GM12878 (cell line): Measurements from ENCODE around the gene ANO2. TPM values are rescaled to one million over a fixed set of nuclear protein-coding genes. Genes with fewer than 3 reads are reported as not detected.

Source experiments
- ATAC-seq: fragments of 200-7000 bp; cut with Tn5 transposase; 3 replicates; pipeline ENCODE4 v1.9.1; 2020; ENCODE audit warnings: mild to moderate bottlenecking, moderate library complexity
- BruUV-seq: library from RNA; stranded (reverse); fragments of 400-500 nt; replicated peaks from 2 replicates; lab custom pipeline; 2021; lab: Mats Ljungman, UMichigan
- CTCF ChIA-PET: fragments of 300-600 bp; sonication (Branson Sonifier 250); formaldehyde crosslinking; extraction: SDS; loops from one replicate; lab custom pipeline; 2021; ENCODE audit warnings: inconsistent platforms; lab: Yijun Ruan, JAX
- POLR2A ChIA-PET: fragments of 350-600 bp; formaldehyde crosslinking; extraction: SDS; loops from one replicate; lab custom pipeline; 2021; ENCODE audit warnings: inconsistent platforms; lab: Charles Lee
- RAD21 ChIA-PET: fragments of 300-600 bp; sonication (Branson Sonifier 250); formaldehyde crosslinking; loops from one replicate; lab custom pipeline; 2023; ENCODE audit warnings: antibody characterized with exemption; ENCODE audit not compliant: unreplicated experiment; lab: Charles Lee
- SMC1A ChIA-PET: fragments of 300-600 bp; sonication (Branson Sonifier 250); formaldehyde crosslinking; loops from one replicate; lab custom pipeline; 2023; ENCODE audit not compliant: unreplicated experiment, uncharacterized antibody; lab: Charles Lee
- DNase-seq: peaks from one replicate; pipeline ENCODE4 v3.0.0-alpha.2; 2011; ENCODE audit warnings: low read depth, low spot score
- FAIRE-seq: peaks from 3 replicates; lab custom pipeline; 2011; peaks lifted over from hg19 to GRCh38; lab: Jason Lieb, UNC
- H2AFZ ChIP-seq: 2 replicates; pipeline ENCODE4 v1.6.0; 2011; ENCODE audit warnings: low read depth, low read length, control low read depth; ENCODE audit not compliant: control insufficient read depth
- H3K27ac ChIP-seq: 2 replicates; pipeline ENCODE4 v1.5.1; 2011; ENCODE audit warnings: control low read depth; ENCODE audit not compliant: control insufficient read depth, insufficient read depth
- H3K27me3 ChIP-seq, 2 experiments: replicated peaks in 1 of 2; 2 replicates each; pipeline versions ENCODE4 v1.6.0 to v1.6.1; 2011; ENCODE audit warnings: low read length in 1 of 2; ENCODE audit not compliant: control insufficient read depth in 2 of 2, insufficient read depth in 2 of 2
- H3K36me3 ChIP-seq, 2 experiments: 2 replicates each; pipeline ENCODE4 v1.5.1; 2011; ENCODE audit warnings: low read length in 1 of 2; ENCODE audit not compliant: control insufficient read depth in 2 of 2, insufficient read depth in 2 of 2
- H3K4me1 ChIP-seq: 2 replicates; pipeline ENCODE4 v1.6.1; 2011; ENCODE audit warnings: mild to moderate bottlenecking, low read length, moderate library complexity, mixed read lengths; ENCODE audit not compliant: control insufficient read depth, insufficient read depth
- H3K4me2 ChIP-seq: 2 replicates; pipeline ENCODE4 v1.6.0; 2011; ENCODE audit warnings: control low read depth; ENCODE audit not compliant: control insufficient read depth, insufficient read depth
- H3K4me3 ChIP-seq: fragments of 200-600 bp; sonication (generic); 2 replicates; pipeline ENCODE4 v1.5.1; 2016
- H3K79me2 ChIP-seq: 2 replicates; pipeline ENCODE4 v1.6.0; 2011; ENCODE audit warnings: low read length; ENCODE audit not compliant: control insufficient read depth, insufficient read depth
- H3K9ac ChIP-seq: 2 replicates; pipeline ENCODE4 v1.8.0; 2011; ENCODE audit warnings: low read length, control low read depth, mixed read lengths; ENCODE audit not compliant: control insufficient read depth, insufficient read depth
- H3K9me3 ChIP-seq: replicated peaks from 3 replicates; pipeline ENCODE4 v1.5.1; 2011; ENCODE audit warnings: mild to moderate bottlenecking, low read length; ENCODE audit not compliant: control insufficient read depth, insufficient read depth
- H4K20me1 ChIP-seq: 2 replicates; pipeline ENCODE4 v1.6.0; 2011; ENCODE audit not compliant: control insufficient read depth, insufficient read depth
- ATF7 ChIP-seq: fragments of 450-650 bp; IDR thresholded peaks from 2 replicates; pipeline ENCODE4 v1.6.1; 2016; ENCODE audit warnings: low read depth, mild to moderate bottlenecking
- CBFB ChIP-seq: IDR thresholded peaks from 2 replicates; pipeline ENCODE4 v1.6.1; 2016; ENCODE audit warnings: antibody characterized with exemption, low read depth
- CREM ChIP-seq: IDR thresholded peaks from 2 replicates; pipeline ENCODE4 v1.6.1; 2014; ENCODE audit warnings: antibody characterized with exemption, low read depth
- NFXL1 ChIP-seq: fragments of 450-650 bp; IDR thresholded peaks from 2 replicates; pipeline ENCODE4 v1.6.1; 2017; ENCODE audit warnings: antibody characterized with exemption, mild to moderate bottlenecking, borderline replicate concordance
- RELB ChIP-seq: fragments of 450-650 bp; IDR thresholded peaks from 2 replicates; pipeline ENCODE4 v1.6.1; 2017; ENCODE audit warnings: low read depth, mild to moderate bottlenecking, moderate library complexity
- RUNX3 ChIP-seq: IDR thresholded peaks from 2 replicates; pipeline ENCODE4 v1.6.1; 2012; ENCODE audit warnings: low read length, inconsistent platforms
- TCF12 ChIP-seq: IDR thresholded peaks from 2 replicates; pipeline ENCODE4 v1.6.1; 2011; ENCODE audit warnings: low read depth, mild to moderate bottlenecking, low read length
- USF1 ChIP-seq: IDR thresholded peaks from 2 replicates; pipeline ENCODE4 v1.6.1; 2011; ENCODE audit warnings: borderline replicate concordance, low read depth, mild to moderate bottlenecking, moderate library complexity, mixed read lengths, low read length; ENCODE audit not compliant: insufficient read depth; ENCODE audit errors: extremely low read length
- WGBS: methylation state at CpG from one replicate; pipeline ENCODE4 v1.1.6; 2016; ENCODE audit warnings: low lambda C conversion rate; ENCODE audit not compliant: insufficient replicate concordance, insufficient coverage; ENCODE audit errors: missing lambda C conversion rate; 5-methylcytosine and 5-hydroxymethylcytosine counted together
- in situ Hi-C: fragments of 300-500 bp; cut with MboI; formaldehyde crosslinking; loops from 9 replicates; pipeline ENCODE4 v1.14.3; 2018; ENCODE audit warnings: mixed read lengths
- intact Hi-C: fragments of 100-400 bp; cut with micrococcal nuclease; formaldehyde crosslinking; loops from one replicate; pipeline ENCODE4 v1.14.2; 2022; ENCODE audit not compliant: unreplicated experiment
- polyA plus RNA-seq, 11 experiments: library from polyadenylated mRNA; depleted of rRNA in 4 of 11; unstranded in 6 of 11; stranded (reverse) in 5 of 11; fragments of >200 nt; fragmentation: Nextera tagmentation in 4 of 11; fragmentation: Illumina TruSeq in 1 of 11; extraction: Ambion mirVana in 4 of 11; extraction: Trizol in 1 of 11; gene quantifications; 1 replicate in 1 of 11; 2 replicates in 10 of 11; pipeline versions ENCODE4 v1.2.1 to v1.2.3, GENCODE V29; 2011 to 2016; ENCODE audit warnings: inconsistent platforms in 2 of 11, missing spikeins in 2 of 11, low read depth in 1 of 11
- total RNA-seq, 4 experiments: library from RNA; depleted of rRNA in 3 of 4; stranded (reverse); fragments of >200 nt in 3 of 4; fragmentation: Illumina TruSeq in 1 of 4; extraction: Trizol in 1 of 4; gene quantifications; 2 replicates each; pipeline versions ENCODE4 v1.2.1 to v1.2.3, GENCODE V29; 2013 to 2021

ANO2 gene
- total and polyA plus RNA-seq, 10 of the 15 experiments (the other 5 are each of a cell fraction or from before 2014, with no cell fraction given): not detected

GRCh38 chr12:5914387-5915149 lies 30.5 kb downstream of the ANO2 start:
- BruUV-seq: no TSS peak
- WGBS: 32% methylated on average over 11 of the region's 11 CpGs
- H4K20me1 ChIP-seq: no peaks in the 10 kb centered on the region
- DNase-seq: no peak
- no peaks in the 10 kb centered on the region for H3K36me3 ChIP-seq
- no peak overlapping the region for H2AFZ ChIP-seq
- no peak overlapping the region for H3K27ac ChIP-seq
- in situ Hi-C loops: no loop called here
- no peak for ATAC-seq
- no peaks in the 10 kb centered on the region for H3K4me1 ChIP-seq
- SMC1A ChIA-PET: no interaction called here
- intact Hi-C loops: no loop called here
- no peak for TF ChIP-seq CREM
- no peak for TF ChIP-seq RELB
- no peak for TF ChIP-seq RUNX3
- no peak for TF ChIP-seq NFXL1
- no peak for TF ChIP-seq TCF12
- TF ChIP-seq ATF7: no peak
- no peak for TF ChIP-seq CBFB
- TF ChIP-seq USF1: no peak
- POLR2A ChIA-PET: no interaction called here
- RAD21 ChIA-PET: interaction anchor here (1.0 kb wide), 1 partner anchor 13 kb away, joined by 3 read pairs; no protein-coding TSS in a partner anchor
- CTCF ChIA-PET: no interaction called here
- H3K9me3 ChIP-seq: no peaks in the 10 kb centered on the region
- no peaks in the 10 kb centered on the region; a peak in 3 of 4 replicates for H3K27me3 ChIP-seq
- no peak for FAIRE-seq
- no peak overlapping the region for H3K4me2 ChIP-seq
- no peak overlapping the region for H3K9ac ChIP-seq
- H3K79me2 ChIP-seq: no peaks in the 10 kb centered on the region
- no peak overlapping the region for H3K4me3 ChIP-seq
